ENCODE measurements around the gene STAMBPL1. TPM values are rescaled to one million over a fixed set of nuclear protein-coding genes. Genes with fewer than 3 reads are reported as not detected.

STAMBPL1 gene
- total RNA-seq, 1 experiment from 2014 or later: 9.4 TPM

GRCh38 chr10:88920198-88920597 lies 40.2 kb downstream of the STAMBPL1 start:
- intact Hi-C loops (cut with micrococcal nuclease; ENCODE audit: unreplicated experiment): no loop called here
- Mint-ChIP-seq H3K9me3 (ENCODE audit: low read depth, unreplicated experiment) (no peaks in the 10 kb centered on the region), H3K4me1 (ENCODE audit: low read depth, unreplicated experiment) (peaks cover 7% of the 10 kb centered on the region), H3K4me3 (ENCODE audit: low read depth, unreplicated experiment) (no peak overlapping the region), H3K27ac (ENCODE audit: unreplicated experiment) (no peak overlapping the region), H3K27me3 (ENCODE audit: unreplicated experiment) (no peaks in the 10 kb centered on the region), H3K36me3 (ENCODE audit: insufficient read depth, unreplicated experiment) (no peaks in the 10 kb centered on the region)
- TF ChIP-seq CTCF (IDR thresholded peaks at IDR 0.05; ENCODE audit: unreplicated experiment): no peak
- no TSS peak for BruUV-seq (replicated peaks)
- CTCF ChIA-PET: no interaction called here
- DNase-seq: no peak

GRCh38 chr10:88920986-88921593 lies 41.0 kb downstream of the STAMBPL1 start:
- no peak overlapping the region for H3K4me3 Mint-ChIP-seq (ENCODE audit: low read depth, unreplicated experiment)
- no peaks in the 10 kb centered on the region for H3K27me3 Mint-ChIP-seq (ENCODE audit: unreplicated experiment)
- H3K9me3 Mint-ChIP-seq (ENCODE audit: low read depth, unreplicated experiment): no peaks in the 10 kb centered on the region
- TF ChIP-seq CTCF (IDR thresholded peaks at IDR 0.05; ENCODE audit: unreplicated experiment): no peak
- intact Hi-C loops (cut with micrococcal nuclease; ENCODE audit: unreplicated experiment): no loop called here
- no peak overlapping the region for H3K27ac Mint-ChIP-seq (ENCODE audit: unreplicated experiment)
- no TSS peak for BruUV-seq (replicated peaks)
- no peak for DNase-seq
- CTCF ChIA-PET: no interaction called here
- no peaks in the 10 kb centered on the region for H3K36me3 Mint-ChIP-seq (ENCODE audit: insufficient read depth, unreplicated experiment)
- peaks cover 7% of the 10 kb centered on the region for H3K4me1 Mint-ChIP-seq (ENCODE audit: low read depth, unreplicated experiment)

GRCh38 chr10:88922041-88922440 lies 42.0 kb downstream of the STAMBPL1 start:
- H3K9me3 Mint-ChIP-seq (ENCODE audit: low read depth, unreplicated experiment): no peaks in the 10 kb centered on the region
- intact Hi-C loops (cut with micrococcal nuclease; ENCODE audit: unreplicated experiment): no loop called here
- CTCF ChIA-PET: no interaction called here

GRCh38 chr10:88923520-88923919 lies 43.5 kb downstream of the STAMBPL1 start:
- no peaks in the 10 kb centered on the region for H3K36me3 Mint-ChIP-seq (ENCODE audit: insufficient read depth, unreplicated experiment)
- no peak overlapping the region for H3K27ac Mint-ChIP-seq (ENCODE audit: unreplicated experiment)
- no peak overlapping the region for H3K4me3 Mint-ChIP-seq (ENCODE audit: low read depth, unreplicated experiment)
- intact Hi-C loops (cut with micrococcal nuclease; ENCODE audit: unreplicated experiment): no loop called here
- CTCF ChIA-PET: interaction anchor here (1.3 kb wide), 1 partner anchor 9 kb away, joined by 8 read pairs; no protein-coding TSS in a partner anchor
- H3K27me3 Mint-ChIP-seq (ENCODE audit: unreplicated experiment): no peaks in the 10 kb centered on the region
- peaks cover 7% of the 10 kb centered on the region for H3K4me1 Mint-ChIP-seq (ENCODE audit: low read depth, unreplicated experiment)
- TF ChIP-seq CTCF (IDR thresholded peaks at IDR 0.05; ENCODE audit: unreplicated experiment): no peak
- no peak for DNase-seq
- no TSS peak for BruUV-seq (replicated peaks)
- no peaks in the 10 kb centered on the region for H3K9me3 Mint-ChIP-seq (ENCODE audit: low read depth, unreplicated experiment)

More at GRCh38 chr10:88922041-88922440, 42.0 kb downstream of the STAMBPL1 start:
- Mint-ChIP-seq H3K4me1 (ENCODE audit: low read depth, unreplicated experiment) (peaks cover 7% of the 10 kb centered on the region), H3K27me3 (ENCODE audit: unreplicated experiment) (no peaks in the 10 kb centered on the region), H3K4me3 (ENCODE audit: low read depth, unreplicated experiment) (no peak overlapping the region), H3K27ac (ENCODE audit: unreplicated experiment) (no peak overlapping the region), H3K36me3 (ENCODE audit: insufficient read depth, unreplicated experiment) (no peaks in the 10 kb centered on the region)
- TF ChIP-seq CTCF (IDR thresholded peaks at IDR 0.05; ENCODE audit: unreplicated experiment): no peak
- no peak for DNase-seq
- BruUV-seq (replicated peaks): no TSS peak
